Glutamatergic neuron (in vitro differentiated cells): Measurements from ENCODE around the gene ME3. TPM values are rescaled to one million over a fixed set of nuclear protein-coding genes. Genes with fewer than 3 reads are reported as not detected.

Source experiments
- DNase-seq: peaks from one replicate; pipeline ENCODE4 v3.0.0; 2022
- H3K27ac Mint-ChIP-seq: one replicate; pipeline ENCODE4 v1.8.0; 2020; ENCODE audit warnings: mild to moderate bottlenecking, mixed read lengths, inconsistent platforms; ENCODE audit not compliant: unreplicated experiment
- H3K27me3 Mint-ChIP-seq: one replicate; pipeline ENCODE4 v1.8.0; 2020; ENCODE audit warnings: mild to moderate bottlenecking, moderate library complexity, mixed read lengths, inconsistent platforms; ENCODE audit not compliant: unreplicated experiment
- H3K36me3 Mint-ChIP-seq: one replicate; pipeline ENCODE4 v1.8.0; 2020; ENCODE audit warnings: mild to moderate bottlenecking, mixed read lengths, inconsistent platforms; ENCODE audit not compliant: unreplicated experiment
- H3K4me1 Mint-ChIP-seq: one replicate; pipeline ENCODE4 v1.8.0; 2020; ENCODE audit warnings: mild to moderate bottlenecking, low read depth, mixed read lengths, inconsistent platforms; ENCODE audit not compliant: unreplicated experiment
- H3K4me3 Mint-ChIP-seq: one replicate; pipeline ENCODE4 v1.8.0; 2020; ENCODE audit warnings: mild to moderate bottlenecking, mixed read lengths, inconsistent platforms; ENCODE audit not compliant: unreplicated experiment
- H3K9me3 Mint-ChIP-seq: one replicate; pipeline ENCODE4 v1.8.0; 2020; ENCODE audit warnings: mild to moderate bottlenecking, moderate library complexity, mixed read lengths, inconsistent platforms; ENCODE audit not compliant: unreplicated experiment
- total RNA-seq: library from RNA; stranded (reverse); fragmentation: NEBNext Ultra II Directional; extraction: Animal tissue kit (Norgen Biotek cat#: 25700); gene quantifications from one replicate; pipeline ENCODE4 v1.2.1, GENCODE V29; 2021; ENCODE audit not compliant: unreplicated experiment
- TF ChIP-seq, protein P1 (sequence below): fragments of 200-600 bp; sonication (generic); IDR thresholded peaks from one replicate; pipeline ENCODE4 v1.5.0; 2021; ENCODE audit not compliant: partially characterized antibody, unreplicated experiment

ME3 gene
- total RNA-seq, 1 donor from 2014 or later = 12.4 TPM

DNA sequence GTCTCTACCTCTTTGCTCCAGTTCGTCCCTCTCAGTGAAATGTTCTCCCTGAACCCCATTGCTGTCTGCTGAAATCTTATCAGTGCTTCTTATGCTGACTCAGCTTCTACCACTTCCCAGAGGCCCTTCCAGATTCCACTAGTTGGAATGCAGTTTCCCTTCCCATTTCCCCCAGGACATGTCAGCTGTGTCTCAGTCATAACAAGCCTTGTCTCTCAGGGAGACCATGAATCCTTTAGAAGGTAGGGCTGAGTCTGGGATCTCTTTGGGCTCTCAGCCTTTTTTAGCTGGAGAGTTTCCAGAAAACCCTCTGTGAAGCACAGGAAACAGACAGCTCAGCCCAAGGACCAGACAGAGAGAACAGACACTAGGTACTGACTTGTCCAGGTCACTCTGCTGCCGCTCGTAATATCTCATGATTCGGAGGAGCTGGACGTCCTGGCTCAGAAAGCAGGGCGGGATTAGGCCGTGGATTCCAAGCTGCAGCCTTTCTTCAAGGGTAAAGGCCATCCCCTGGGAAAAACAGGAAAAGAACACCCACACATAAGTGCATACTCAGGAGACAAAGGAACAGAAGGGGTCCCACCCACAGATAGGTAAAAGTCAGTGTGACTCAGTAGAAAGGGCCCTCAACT lies 113.0 kb downstream of the ME3 start:
- TF ChIP-seq, protein P1, sequence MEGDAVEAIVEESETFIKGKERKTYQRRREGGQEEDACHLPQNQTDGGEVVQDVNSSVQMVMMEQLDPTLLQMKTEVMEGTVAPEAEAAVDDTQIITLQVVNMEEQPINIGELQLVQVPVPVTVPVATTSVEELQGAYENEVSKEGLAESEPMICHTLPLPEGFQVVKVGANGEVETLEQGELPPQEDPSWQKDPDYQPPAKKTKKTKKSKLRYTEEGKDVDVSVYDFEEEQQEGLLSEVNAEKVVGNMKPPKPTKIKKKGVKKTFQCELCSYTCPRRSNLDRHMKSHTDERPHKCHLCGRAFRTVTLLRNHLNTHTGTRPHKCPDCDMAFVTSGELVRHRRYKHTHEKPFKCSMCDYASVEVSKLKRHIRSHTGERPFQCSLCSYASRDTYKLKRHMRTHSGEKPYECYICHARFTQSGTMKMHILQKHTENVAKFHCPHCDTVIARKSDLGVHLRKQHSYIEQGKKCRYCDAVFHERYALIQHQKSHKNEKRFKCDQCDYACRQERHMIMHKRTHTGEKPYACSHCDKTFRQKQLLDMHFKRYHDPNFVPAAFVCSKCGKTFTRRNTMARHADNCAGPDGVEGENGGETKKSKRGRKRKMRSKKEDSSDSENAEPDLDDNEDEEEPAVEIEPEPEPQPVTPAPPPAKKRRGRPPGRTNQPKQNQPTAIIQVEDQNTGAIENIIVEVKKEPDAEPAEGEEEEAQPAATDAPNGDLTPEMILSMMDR = no peak
- no peak for DNase-seq
- H3K27me3 Mint-ChIP-seq = no peaks in the 10 kb centered on the region
- no peak overlapping the region for H3K4me3 Mint-ChIP-seq
- no peaks in the 10 kb centered on the region for H3K4me1 Mint-ChIP-seq
- no peak overlapping the region for H3K27ac Mint-ChIP-seq
- no peaks in the 10 kb centered on the region for H3K36me3 Mint-ChIP-seq
- H3K9me3 Mint-ChIP-seq = peaks cover 2% of the 10 kb centered on the region

DNA sequence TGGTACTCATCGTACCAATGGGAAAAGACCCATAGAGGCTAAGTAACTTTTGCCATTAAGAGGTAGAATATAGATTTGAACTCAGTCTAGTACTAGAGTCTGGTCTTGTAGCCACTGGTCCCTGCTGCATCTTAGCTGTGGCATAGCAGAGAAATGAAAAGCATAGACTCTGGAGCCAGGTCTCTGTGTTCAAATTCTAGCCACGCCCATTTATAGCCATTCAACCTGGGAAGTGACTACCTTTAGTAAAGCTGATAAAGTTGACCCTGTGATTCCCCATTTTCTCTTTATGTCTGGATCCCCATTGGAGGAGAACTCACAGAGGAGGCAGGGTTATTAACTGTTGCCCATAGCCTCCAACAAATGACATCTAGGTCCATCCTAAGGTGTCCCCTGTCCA lies 113.6 kb downstream of the ME3 start:
- no peak overlapping the region for H3K4me3 Mint-ChIP-seq
- no peaks in the 10 kb centered on the region for H3K36me3 Mint-ChIP-seq
- no peak overlapping the region for H3K27ac Mint-ChIP-seq
- peaks cover 2% of the 10 kb centered on the region for H3K9me3 Mint-ChIP-seq
- H3K27me3 Mint-ChIP-seq = no peaks in the 10 kb centered on the region
- DNase-seq = no peak
- no peaks in the 10 kb centered on the region for H3K4me1 Mint-ChIP-seq
- TF ChIP-seq, protein P1 = no peak

DNA sequence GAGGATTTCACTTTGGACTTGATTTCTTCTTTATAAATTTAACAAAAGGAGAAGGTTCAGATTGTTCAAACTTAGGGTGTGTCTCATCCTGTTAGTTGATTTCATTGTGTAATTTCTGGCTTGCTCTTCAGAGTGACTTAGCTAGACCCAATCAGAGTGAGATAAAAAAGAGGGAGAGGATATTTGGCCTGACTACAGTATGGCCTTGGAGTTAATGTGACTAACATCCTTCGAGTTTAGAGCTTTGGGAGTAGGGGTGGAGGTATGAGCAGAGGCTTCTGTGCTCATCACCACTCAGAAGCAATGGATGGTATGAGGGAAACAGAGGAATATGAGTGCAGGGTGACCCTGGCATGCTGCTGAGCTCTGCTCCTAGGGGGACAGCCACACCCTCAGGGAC lies 114.2 kb downstream of the ME3 start:
- Mint-ChIP-seq H3K4me3 (no peak overlapping the region), H3K36me3 (no peaks in the 10 kb centered on the region), H3K27me3 (no peaks in the 10 kb centered on the region), H3K9me3 (peaks cover 2% of the 10 kb centered on the region), H3K4me1 (no peaks in the 10 kb centered on the region), H3K27ac (no peak overlapping the region)
- DNase-seq = no peak
- TF ChIP-seq, protein P1 = no peak

DNA sequence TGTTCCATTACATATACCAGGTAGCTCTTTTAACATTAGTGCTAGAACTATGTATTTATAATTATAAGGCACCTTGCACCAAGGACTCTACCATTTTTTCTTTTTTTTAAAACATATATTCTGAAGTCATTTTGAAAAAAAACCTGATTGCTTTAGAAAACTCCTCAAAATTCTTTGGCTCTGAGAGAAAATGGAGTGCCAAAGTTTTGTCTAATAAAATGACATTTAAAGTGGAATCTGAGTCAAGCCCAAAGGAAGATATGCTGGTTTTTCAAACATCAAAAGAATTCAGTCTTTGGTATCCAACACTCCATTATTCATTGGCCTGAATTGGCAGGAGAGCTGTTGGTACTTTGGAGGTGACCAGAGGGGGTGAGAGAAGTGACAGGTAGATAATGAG lies 116.5 kb downstream of the ME3 start:
- DNase-seq = no peak
- Mint-ChIP-seq H3K36me3 (no peaks in the 10 kb centered on the region), H3K4me1 (no peaks in the 10 kb centered on the region), H3K9me3 (no peaks in the 10 kb centered on the region), H3K27ac (no peak overlapping the region), H3K27me3 (peaks cover 3% of the 10 kb centered on the region), H3K4me3 (no peak overlapping the region)
- TF ChIP-seq, protein P1 = no peak

DNA sequence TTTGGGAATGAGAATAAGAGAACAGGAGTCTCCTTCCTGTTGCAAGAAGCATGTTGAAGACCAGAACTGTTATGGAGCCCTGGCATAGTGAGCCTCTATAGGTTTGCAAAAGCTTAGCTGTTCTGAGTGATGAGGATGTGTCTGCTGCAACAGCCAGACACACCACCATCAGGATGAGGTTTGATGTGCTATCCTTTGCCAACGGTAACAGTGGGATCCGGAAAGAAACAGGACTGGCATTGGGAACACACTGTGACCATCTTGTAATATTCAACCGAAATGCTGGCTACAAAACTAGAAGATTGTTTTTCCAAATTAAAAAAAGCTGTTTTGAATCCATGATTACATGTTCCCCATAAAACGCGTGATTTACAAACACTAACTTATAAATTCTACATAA lies 117.0 kb downstream of the ME3 start:
- Mint-ChIP-seq H3K27me3 (peaks cover 6% of the 10 kb centered on the region), H3K4me1 (no peaks in the 10 kb centered on the region)
- DNase-seq = no peak

More for the DNA sequence above, 117.0 kb downstream of the ME3 start:
- no peaks in the 10 kb centered on the region for H3K9me3 Mint-ChIP-seq
- no peak overlapping the region for H3K4me3 Mint-ChIP-seq
- H3K27ac Mint-ChIP-seq = no peak overlapping the region
- TF ChIP-seq, protein P1 = no peak
- H3K36me3 Mint-ChIP-seq = no peaks in the 10 kb centered on the region
